Liver (tissue), 2 donors: Measurements from ENCODE around the gene TSPAN32.

Experiments used
- TF ChIP-seq, protein P1 (sequence below): fragments of 150-350 bp; IDR thresholded peaks from 2 replicates; pipeline ENCODE4 v1.5.1; 2017; ENCODE audit warnings: improper control_type of control experiment, low read depth, low read length; ENCODE audit not compliant: missing input control
- TF ChIP-seq, protein P2 (sequence below): IDR thresholded peaks from 2 replicates; pipeline ENCODE4 v1.6.1; 2016; ENCODE audit warnings: antibody characterized with exemption, mild to moderate bottlenecking
- donor health status: healthy.

DNA sequence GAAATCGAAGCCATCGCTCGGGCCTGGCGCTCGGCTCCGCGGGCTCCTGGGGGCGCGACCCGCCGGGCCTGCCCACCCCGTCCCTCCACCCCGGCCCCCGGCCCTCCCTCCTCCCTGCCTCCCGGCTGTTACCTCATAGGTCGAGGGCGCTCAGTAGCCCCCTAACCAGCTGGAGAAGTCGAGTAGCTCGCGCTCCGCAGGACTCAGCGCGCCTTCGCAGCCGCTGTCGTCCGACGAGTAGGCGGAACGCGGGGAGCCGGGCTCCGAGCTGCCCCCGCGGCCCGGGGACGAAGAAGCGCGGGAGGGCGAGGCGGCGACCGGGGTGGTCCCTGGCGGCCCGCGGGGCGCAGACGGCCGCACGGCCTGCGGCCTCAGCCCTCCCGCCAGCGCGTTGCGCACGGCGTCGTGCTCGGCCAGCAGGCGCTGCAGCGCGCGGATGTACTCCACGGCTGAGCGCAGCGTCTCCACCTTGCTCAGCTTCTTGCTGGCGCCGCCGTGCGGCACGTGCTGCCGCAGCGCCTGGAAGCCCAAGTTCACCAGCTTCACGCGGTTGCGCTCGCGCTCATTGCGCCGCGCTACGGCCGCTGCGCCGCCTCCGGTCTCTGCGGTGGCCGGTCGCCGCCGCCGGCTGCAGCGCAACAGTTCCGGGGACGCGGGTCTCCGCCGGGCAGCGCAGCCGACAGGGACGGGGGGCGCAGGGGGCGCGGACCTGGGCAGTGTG is 32.1 kb upstream of the TSPAN32 start:
- TF ChIP-seq, protein P1, sequence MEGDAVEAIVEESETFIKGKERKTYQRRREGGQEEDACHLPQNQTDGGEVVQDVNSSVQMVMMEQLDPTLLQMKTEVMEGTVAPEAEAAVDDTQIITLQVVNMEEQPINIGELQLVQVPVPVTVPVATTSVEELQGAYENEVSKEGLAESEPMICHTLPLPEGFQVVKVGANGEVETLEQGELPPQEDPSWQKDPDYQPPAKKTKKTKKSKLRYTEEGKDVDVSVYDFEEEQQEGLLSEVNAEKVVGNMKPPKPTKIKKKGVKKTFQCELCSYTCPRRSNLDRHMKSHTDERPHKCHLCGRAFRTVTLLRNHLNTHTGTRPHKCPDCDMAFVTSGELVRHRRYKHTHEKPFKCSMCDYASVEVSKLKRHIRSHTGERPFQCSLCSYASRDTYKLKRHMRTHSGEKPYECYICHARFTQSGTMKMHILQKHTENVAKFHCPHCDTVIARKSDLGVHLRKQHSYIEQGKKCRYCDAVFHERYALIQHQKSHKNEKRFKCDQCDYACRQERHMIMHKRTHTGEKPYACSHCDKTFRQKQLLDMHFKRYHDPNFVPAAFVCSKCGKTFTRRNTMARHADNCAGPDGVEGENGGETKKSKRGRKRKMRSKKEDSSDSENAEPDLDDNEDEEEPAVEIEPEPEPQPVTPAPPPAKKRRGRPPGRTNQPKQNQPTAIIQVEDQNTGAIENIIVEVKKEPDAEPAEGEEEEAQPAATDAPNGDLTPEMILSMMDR: no peak
- TF ChIP-seq, protein P2, sequence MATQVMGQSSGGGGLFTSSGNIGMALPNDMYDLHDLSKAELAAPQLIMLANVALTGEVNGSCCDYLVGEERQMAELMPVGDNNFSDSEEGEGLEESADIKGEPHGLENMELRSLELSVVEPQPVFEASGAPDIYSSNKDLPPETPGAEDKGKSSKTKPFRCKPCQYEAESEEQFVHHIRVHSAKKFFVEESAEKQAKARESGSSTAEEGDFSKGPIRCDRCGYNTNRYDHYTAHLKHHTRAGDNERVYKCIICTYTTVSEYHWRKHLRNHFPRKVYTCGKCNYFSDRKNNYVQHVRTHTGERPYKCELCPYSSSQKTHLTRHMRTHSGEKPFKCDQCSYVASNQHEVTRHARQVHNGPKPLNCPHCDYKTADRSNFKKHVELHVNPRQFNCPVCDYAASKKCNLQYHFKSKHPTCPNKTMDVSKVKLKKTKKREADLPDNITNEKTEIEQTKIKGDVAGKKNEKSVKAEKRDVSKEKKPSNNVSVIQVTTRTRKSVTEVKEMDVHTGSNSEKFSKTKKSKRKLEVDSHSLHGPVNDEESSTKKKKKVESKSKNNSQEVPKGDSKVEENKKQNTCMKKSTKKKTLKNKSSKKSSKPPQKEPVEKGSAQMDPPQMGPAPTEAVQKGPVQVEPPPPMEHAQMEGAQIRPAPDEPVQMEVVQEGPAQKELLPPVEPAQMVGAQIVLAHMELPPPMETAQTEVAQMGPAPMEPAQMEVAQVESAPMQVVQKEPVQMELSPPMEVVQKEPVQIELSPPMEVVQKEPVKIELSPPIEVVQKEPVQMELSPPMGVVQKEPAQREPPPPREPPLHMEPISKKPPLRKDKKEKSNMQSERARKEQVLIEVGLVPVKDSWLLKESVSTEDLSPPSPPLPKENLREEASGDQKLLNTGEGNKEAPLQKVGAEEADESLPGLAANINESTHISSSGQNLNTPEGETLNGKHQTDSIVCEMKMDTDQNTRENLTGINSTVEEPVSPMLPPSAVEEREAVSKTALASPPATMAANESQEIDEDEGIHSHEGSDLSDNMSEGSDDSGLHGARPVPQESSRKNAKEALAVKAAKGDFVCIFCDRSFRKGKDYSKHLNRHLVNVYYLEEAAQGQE: no peak
